Measurements from ENCODE around the gene CXCL11.
"Not testable (repeated sequence)": the region's sequence is repeated elsewhere in the genome, so short reads cannot be mapped to it uniquely, and the experiment has no call there.

Gene CXCL11

DNA sequence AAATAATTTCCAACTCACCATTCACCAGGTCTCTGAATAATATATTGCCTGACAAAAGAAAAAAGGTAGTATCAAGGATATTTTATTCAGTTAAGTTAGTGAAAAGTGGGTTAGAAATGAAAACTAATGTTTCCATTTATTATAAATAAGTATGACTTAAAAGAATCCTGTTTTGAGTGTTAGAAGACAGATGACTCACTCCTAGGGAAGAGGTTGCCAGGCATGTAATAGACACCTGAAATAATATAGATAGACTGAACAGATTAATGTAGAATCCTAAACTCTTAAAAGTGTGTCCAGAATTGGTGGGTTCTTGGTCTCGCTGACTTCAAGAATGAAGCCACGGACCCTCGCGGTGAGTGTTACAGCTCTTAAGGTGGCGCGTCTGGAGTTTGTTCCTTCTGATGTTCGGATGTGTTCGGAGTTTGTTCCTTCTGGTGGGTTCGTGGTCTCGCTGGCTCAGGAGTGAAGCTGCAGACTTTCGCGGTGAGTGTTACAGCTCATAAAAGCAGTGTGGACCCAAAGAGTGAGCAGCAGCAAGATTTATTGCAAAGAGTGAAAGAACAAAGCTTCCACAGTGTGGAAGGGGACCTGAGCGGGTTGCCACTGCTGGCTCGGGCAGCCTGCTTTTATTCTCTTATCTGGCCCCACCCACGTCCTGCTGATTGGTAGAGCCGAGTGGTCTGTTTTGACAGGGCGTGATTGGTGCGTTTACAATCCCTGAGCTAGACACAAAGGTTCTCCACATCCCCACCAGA, 6.5 kb upstream of the CXCL11 start:
- DNase-seq, result not testable (repeated sequence)

- no peak for DNase-seq
Observed at GRCh38 chr4:76036855-76037254, 985 bp upstream of the CXCL11 start.

- DNase-seq, result peak; percentile 65 to 69
Observed at GRCh38 chr4:76035141-76035540, 729 bp downstream of the CXCL11 start.

DNA sequence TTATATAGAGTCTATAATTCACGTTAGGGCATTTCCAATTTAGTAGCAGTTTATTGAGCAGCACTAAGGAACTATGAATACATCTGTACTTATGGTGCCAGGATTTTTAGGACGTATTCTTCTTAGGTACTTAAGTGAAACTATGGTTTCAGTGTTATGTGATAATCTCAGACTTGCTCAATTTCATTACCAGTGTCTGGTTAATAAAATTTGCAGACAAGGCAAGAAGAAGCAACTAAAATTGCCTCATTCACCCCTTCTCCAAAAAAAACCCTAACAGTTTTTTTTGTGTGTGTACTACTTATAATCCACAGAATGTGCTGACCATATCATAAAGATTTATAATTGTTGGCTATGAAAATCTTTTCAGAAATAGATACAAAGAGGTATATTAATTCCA, 6.6 kb downstream of the CXCL11 start:
- no peak for DNase-seq

DNA sequence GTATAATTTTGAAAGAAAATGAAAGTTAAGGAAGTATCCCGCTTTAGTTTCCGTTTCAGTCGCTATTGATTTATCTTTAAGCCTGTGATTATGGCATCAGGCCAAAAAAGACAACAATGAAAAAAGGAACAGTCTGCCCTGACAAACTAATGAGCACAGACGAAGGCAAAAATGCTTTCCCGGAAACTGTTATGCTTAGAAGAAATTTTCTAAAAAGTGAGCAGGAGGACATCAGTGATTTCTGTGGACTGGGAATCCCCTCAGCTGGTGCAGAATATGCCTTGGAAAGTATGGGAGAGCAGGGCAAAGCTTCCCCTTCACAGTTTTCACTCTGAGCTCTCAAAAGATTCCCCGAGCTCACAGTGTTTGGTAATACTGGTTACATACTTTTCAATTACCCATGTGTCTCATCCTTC, 7.5 kb downstream of the CXCL11 start:
- peak in 1 of 2 experiments; percentile 16 for DNase-seq

DNA sequence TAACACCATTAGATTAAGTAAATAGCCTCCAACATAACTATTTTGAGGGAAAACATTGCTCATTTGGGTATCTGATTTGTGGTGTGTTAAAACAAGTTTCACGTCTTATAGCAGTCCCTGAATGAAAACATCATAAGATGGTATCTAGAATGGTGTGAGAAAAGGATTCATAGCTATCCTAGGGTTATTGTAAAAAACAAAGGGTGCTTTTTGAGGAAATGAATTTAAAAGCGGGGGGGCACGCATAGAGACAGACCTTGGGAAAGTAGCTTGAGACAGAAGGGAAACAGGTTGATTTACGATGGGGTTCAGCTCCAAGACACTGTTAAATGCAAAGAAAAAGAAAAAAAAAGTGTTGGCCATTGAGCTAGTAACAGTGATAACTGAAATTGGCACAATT, 11.8 kb downstream of the CXCL11 start:
- no peak for DNase-seq

- no peak for DNase-seq
Observed at GRCh38 chr4:76023389-76023788, 12.5 kb downstream of the CXCL11 start, which contains the start of gene CXCL10. CXCL10 (minus strand) TSS chr4:76023497; CDS start chr4:76023431, 66 bp downstream.

DNA sequence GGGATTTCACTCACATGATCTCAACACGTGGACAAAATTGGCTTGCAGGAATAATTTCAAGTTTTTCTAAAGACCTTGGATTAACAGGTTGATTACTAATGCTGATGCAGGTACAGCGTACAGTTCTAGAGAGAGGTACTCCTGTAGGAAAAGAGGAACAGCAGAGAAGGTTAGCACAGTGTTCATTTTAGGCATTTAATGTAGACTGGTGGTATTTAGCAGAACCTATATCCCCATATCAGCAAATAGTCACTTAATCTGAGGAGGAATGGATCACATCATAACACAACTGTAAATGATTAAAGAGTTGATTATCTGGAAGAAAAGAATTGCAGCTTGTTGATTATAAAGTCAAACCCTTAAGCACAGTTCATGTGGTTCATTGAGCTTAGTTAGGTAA, 13.2 kb downstream of the CXCL11 start:
- no peak for DNase-seq

DNA sequence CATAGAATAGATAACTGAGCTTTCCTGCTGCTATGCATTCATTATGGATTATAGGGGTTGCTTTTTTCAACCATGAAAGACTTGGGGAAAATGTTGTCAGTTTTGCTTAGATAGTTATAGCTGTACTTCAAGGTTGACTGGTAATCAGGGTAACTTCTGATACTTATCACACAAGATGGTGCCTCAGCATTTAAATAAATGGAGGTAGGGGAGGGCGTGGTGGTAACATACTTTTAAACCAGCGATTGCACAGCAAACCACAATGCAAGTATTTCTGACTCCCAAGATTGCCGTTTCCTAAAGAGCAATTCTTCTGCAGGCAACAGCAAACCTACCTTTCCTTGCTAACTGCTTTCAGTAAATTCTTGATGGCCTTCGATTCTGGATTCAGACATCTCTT, 13.8 kb downstream of the CXCL11 start:
- no peak for DNase-seq

DNA sequence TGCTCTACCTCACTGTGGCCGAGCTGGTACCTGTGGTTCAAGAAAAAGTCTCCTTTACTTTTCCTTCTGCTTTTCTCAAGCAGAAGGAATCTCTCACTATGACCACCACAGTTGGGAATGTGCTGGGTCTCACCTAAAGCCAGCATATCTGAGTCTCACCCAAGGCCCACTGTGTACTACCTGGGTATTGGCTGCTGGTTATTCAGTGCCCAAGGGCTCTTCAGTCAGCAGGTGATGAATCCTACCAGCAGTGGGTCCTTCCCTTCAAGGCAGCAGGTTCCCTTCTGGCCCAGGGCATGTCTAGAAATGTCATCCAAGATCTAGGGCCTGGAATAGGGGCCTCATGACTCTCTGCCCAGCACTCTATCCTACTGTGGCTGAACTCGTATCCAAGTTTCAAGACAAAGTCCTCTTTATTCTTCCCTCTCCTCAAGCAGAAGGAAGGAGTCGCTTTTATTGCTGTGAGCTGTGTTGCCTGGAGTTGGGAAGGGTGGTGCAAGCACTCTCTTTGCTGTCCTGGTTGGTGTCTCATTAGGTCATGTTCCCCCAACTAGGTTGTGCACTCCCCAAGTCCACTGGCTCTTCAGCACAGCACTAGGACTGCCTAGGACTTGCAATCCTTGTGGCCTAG, 18.7 kb downstream of the CXCL11 start:
- no peak for DNase-seq

GRCh38 chr4:76016393-76016792, 19.5 kb downstream of the CXCL11 start:
- DNase-seq, result no peak

GRCh38 chr4:76013540-76013939, 22.3 kb downstream of the CXCL11 start:
- DNase-seq, result no peak

GRCh38 chr4:76012388-76012801, 23.5 kb downstream of the CXCL11 start:
- no peak for DNase-seq

DNA sequence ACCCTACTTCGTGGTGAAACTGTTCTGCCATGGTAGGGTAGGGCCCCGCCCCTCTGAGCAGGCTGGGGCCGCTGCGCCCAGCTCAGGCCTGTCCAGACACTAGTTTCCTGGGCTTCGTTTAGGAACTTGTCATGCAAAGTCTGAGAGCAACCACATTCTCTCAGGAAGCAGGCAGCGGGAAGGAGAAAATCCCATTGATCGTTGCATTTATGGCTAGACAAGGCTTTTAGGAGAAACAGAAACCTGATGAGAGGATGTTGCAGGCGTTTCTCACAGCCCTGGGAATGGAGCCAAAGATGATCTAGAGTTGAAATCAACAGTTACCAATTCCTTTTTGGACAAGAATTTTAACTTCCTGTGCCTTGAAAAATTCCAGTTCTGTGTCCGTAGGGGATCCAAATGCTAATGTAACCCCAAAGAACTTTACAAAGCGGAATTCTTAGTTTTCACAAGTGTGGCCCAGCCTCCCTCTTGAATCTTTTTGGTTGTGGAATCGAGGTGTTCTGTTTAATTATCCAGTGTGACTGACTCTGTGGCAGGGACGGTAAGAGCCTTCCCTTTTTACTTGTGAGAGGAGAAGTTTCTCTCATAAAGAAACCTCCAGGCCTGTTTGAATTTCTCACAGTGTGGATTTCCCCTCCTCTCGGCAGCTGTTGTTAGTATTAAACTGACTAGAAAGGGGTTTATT, 24.0 kb downstream of the CXCL11 start:
- no peak for DNase-seq

- no peak for DNase-seq
Observed at GRCh38 chr4:76011018-76011670, 24.7 kb downstream of the CXCL11 start.

DNA sequence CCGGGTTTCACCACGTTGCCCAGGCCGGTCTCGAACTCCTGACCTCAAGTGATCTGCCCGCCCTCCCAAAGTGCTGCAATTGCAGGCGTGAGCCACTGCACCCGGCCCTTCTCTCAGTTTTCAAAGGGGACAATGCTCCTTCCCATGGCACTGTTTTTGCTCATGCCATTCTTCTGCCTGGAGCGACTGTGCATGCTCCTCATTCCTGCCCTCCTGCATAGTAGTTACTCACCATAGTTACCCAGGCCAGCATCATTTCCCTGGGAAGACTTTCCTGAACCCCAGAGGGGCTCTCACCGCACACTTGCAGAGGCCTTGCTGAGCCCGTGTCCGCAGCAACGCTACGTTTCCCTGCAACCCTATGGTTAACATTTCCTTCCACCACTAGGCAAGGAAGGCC, 25.3 kb downstream of the CXCL11 start:
- DNase-seq, result no peak

DNA sequence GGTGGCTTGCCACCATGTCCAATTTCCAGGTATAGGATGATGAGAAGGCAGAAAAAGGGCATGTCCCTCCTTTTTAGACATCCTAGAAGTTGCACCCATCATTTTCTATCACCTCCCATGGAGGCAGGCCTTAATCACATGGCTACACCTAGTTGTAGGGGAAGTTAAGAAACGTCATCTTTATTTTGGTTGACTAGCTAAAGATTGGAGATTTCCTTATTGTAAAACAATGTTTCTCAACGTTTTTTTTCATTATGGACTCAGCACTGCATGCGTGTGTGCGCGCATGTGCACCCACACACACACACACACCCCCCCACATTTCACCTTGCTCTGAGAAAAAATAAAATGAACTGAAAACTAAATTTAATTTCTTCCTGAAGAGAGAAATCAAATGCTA, 26.6 kb downstream of the CXCL11 start:
- DNase-seq, result no peak

GRCh38 chr4:76007089-76007862, 28.6 kb downstream of the CXCL11 start, which contains the start of gene CXCL9:
CXCL9 (minus strand) TSS chr4:76007509; CDS start chr4:76007449, 60 bp downstream.
- DNase-seq, result no peak

- DNase-seq, result no peak
Observed at GRCh38 chr4:76003620-76004019, 32.2 kb downstream of the CXCL11 start.

GRCh38 chr4:76003035-76003434, 32.8 kb downstream of the CXCL11 start:
- DNase-seq, result no peak

GRCh38 chr4:76002176-76002575, 33.7 kb downstream of the CXCL11 start:
- no peak for DNase-seq

GRCh38 chr4:76001700-76002099, 34.2 kb downstream of the CXCL11 start:
- no peak for DNase-seq

Measured in AML-193 (cell line).